ENCODE results near the gene PLIN5.

The PLIN5 gene

GRCh38 chr19:4580021-4580901, 45.2 kb upstream of the PLIN5 start:
- no peak for DNase-seq (ENCODE audit: low read depth, low spot score)
- POLR2A ChIA-PET: no interaction called here
- CTCF ChIA-PET: interaction anchor here (1.1 to 6.1 kb wide), 4 partner anchors 13 to 56 kb away, joined by 3 to 60 read pairs (median 10); no protein-coding TSS in a partner anchor
- H3K4me3 ChIP-seq (ENCODE audit: low read depth, low read length): peak overlapping the region; percentile 21; the same call in 1 of the 2 replicates
- TF ChIP-seq, protein P1, sequence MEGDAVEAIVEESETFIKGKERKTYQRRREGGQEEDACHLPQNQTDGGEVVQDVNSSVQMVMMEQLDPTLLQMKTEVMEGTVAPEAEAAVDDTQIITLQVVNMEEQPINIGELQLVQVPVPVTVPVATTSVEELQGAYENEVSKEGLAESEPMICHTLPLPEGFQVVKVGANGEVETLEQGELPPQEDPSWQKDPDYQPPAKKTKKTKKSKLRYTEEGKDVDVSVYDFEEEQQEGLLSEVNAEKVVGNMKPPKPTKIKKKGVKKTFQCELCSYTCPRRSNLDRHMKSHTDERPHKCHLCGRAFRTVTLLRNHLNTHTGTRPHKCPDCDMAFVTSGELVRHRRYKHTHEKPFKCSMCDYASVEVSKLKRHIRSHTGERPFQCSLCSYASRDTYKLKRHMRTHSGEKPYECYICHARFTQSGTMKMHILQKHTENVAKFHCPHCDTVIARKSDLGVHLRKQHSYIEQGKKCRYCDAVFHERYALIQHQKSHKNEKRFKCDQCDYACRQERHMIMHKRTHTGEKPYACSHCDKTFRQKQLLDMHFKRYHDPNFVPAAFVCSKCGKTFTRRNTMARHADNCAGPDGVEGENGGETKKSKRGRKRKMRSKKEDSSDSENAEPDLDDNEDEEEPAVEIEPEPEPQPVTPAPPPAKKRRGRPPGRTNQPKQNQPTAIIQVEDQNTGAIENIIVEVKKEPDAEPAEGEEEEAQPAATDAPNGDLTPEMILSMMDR (IDR thresholded peaks at IDR 0.05; ENCODE audit: insufficient read depth, low read length, missing control alignments): peak; percentile 31

DNA sequence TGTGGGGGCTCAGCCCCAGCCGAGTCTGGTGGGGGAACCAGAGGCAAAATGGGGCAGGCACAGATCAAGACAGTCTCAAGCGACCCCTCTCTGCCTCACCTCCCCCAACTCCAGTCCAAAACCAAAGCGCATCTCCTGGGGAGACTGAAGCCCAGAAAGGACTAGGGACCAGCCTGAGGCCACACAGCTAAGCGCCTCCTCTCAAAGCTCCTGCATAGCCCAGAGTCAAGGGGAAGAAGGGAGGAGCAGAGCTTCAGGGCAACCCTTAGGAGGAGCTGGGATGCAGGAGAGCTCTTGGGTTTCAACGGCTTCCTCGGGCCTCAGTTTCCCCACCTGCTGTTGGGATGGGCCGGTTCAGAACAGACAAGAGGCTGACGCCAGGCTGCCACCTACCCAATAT, 44.4 kb upstream of the PLIN5 start:
- ChIA-PET POLR2A (no interaction called here), CTCF (interaction anchor here (3.4 to 6.1 kb wide), 2 partner anchors 12 to 57 kb away, joined by 16 to 60 read pairs; no protein-coding TSS in a partner anchor)
- no peak for DNase-seq (ENCODE audit: low read depth, low spot score)
- TF ChIP-seq, protein P1 (IDR thresholded peaks at IDR 0.05; ENCODE audit: insufficient read depth, low read length, missing control alignments): no peak
- no peak overlapping the region for H3K4me3 ChIP-seq (ENCODE audit: low read depth, low read length)

DNA sequence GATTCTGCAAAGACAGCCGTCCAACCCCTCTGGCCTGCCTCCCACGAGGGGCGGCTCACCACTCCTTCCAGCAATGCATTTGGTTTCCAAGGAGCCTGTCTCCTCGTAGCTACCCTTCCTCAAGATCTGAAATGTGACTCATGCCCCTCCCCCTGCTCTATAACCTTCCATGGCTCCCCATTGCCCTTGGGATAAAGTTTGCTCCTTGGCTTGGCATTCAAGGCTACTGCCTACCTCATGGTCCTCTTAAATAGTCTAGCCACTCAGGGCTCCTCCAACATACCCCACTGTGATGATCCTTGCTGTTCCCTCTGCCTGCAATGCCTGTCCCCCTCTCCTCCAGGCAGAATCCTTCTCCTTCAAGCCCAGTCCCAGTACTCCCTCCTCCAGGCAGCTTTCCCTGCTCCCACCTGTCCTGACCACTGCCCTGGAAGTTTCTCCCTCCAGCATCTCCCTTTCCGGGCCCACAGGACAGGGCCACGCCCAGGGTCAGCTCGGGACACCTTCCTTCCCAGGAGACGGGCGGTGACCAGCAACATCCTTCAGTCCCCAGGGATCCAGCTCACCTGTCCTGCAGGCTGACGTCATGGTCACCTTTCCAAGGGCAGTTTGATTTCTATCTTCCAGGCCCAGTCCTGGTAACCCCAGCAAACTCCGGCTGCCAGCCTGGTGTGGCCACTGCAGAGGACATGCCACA, 43.7 kb upstream of the PLIN5 start:
- ChIA-PET CTCF (interaction anchor here (0.9 to 6.1 kb wide), 3 partner anchors 9 to 58 kb away, joined by 3 to 60 read pairs (median 16); no protein-coding TSS in a partner anchor), POLR2A (no interaction called here)
- H3K4me3 ChIP-seq (ENCODE audit: low read depth, low read length): no peak overlapping the region
- no peak for DNase-seq (ENCODE audit: low read depth, low spot score)
- TF ChIP-seq, protein P1 (IDR thresholded peaks at IDR 0.05; ENCODE audit: insufficient read depth, low read length, missing control alignments): no peak

GRCh38 chr19:4577020-4577782, 42.2 kb upstream of the PLIN5 start:
- DNase-seq (ENCODE audit: low read depth, low spot score): no peak
- H3K4me3 ChIP-seq (ENCODE audit: low read depth, low read length): no peak overlapping the region
- TF ChIP-seq, protein P1 (IDR thresholded peaks at IDR 0.05; ENCODE audit: insufficient read depth, low read length, missing control alignments): no peak
- POLR2A ChIA-PET: no interaction called here
- CTCF ChIA-PET: interaction anchor here (1.1 to 6.1 kb wide), 12 partner anchors 8 to 214 kb away, joined by 3 to 60 read pairs (median 10); partner anchors contain the start of genes FEM1A and SEMA6B

GRCh38 chr19:4576016-4576933, 41.3 kb upstream of the PLIN5 start:
- TF ChIP-seq, protein P1 (IDR thresholded peaks at IDR 0.05; ENCODE audit: insufficient read depth, low read length, missing control alignments): peak; percentile 79
- CTCF ChIA-PET: interaction anchor here (0.7 to 6.1 kb wide), 21 partner anchors 9 to 215 kb away, joined by 3 to 60 read pairs (median 6); partner anchors contain the start of genes FEM1A and SEMA6B
- no peak overlapping the region for H3K4me3 ChIP-seq (ENCODE audit: low read depth, low read length)
- DNase-seq (ENCODE audit: low read depth, low spot score): no peak
- POLR2A ChIA-PET: no interaction called here

Measured in AG04449 (cell line).